Lung (tissue), 12 donors: ENCODE results near the gene NUP88. TPM values are rescaled to one million over a fixed set of nuclear protein-coding genes. Genes with fewer than 3 reads are reported as not detected.
"Not testable (repeated sequence)": the region's sequence is repeated elsewhere in the genome, so short reads cannot be mapped to it uniquely, and the experiment has no call there.

Source experiments
- ATAC-seq: fragments of 200-7000 bp; cut with Tn5 transposase; one replicate; pipeline ENCODE4 v1.9.1; 2020; ENCODE audit warnings: moderate number of reproducible peaks; ENCODE audit not compliant: insufficient read depth, low FRiP score
- DNase-seq, 3 donors: peaks; one replicate each; pipeline ENCODE4 v3.0.0-alpha.2; 2013 to 2017
- H3K27ac ChIP-seq, 2 donors: one replicate each; pipeline ENCODE4 v1.5.1; 2013; ENCODE audit warnings: mild to moderate bottlenecking in 2 of 2, moderate library complexity in 2 of 2, control low read depth in 1 of 2, inconsistent platforms in 1 of 2, low read depth in 1 of 2, low read length in 1 of 2
- H3K27me3 ChIP-seq, 3 donors: one replicate each; pipeline ENCODE4 v1.5.1; 2013; ENCODE audit warnings: low read length in 2 of 3; ENCODE audit not compliant: control insufficient read depth in 3 of 3, insufficient read depth in 3 of 3
- H3K36me3 ChIP-seq, 4 donors: one replicate each; pipeline ENCODE4 v1.5.1; 2013; ENCODE audit warnings: low read length in 4 of 4, mild to moderate bottlenecking in 1 of 4, moderate library complexity in 1 of 4; ENCODE audit not compliant: control insufficient read depth in 4 of 4, insufficient read depth in 4 of 4
- H3K4me1 ChIP-seq, 5 donors: one replicate each; pipeline ENCODE4 v1.5.1; 2013; ENCODE audit warnings: low read length in 5 of 5, mild to moderate bottlenecking in 2 of 5, moderate library complexity in 1 of 5; ENCODE audit not compliant: control insufficient read depth in 5 of 5, insufficient read depth in 5 of 5
- H3K4me3 ChIP-seq: one replicate; pipeline ENCODE4 v1.5.1; 2013; ENCODE audit warnings: mild to moderate bottlenecking, control low read depth, moderate library complexity
- H3K9ac ChIP-seq, 2 donors: one replicate each; pipeline ENCODE4 v1.5.1; 2013; ENCODE audit warnings: low read length in 2 of 2, control low read depth in 1 of 2; ENCODE audit not compliant: insufficient read depth in 1 of 2
- H3K9me3 ChIP-seq, 4 donors: one replicate each; pipeline ENCODE4 v1.5.1; 2013; ENCODE audit warnings: low read length in 3 of 4, mild to moderate bottlenecking in 1 of 4, moderate library complexity in 1 of 4; ENCODE audit not compliant: control insufficient read depth in 4 of 4, insufficient read depth in 3 of 4
- WGBS, 2 donors: extraction: QIAGEN DNeasy Blood & Tissue Kit; methylation state at CpG; one replicate each; pipeline ENCODE4 v1.1.7; 2013; 5-methylcytosine and 5-hydroxymethylcytosine counted together
- polyA plus RNA-seq, 2 donors: library from polyadenylated mRNA; stranded (reverse); fragments of 200-250 nt; gene quantifications; one replicate each; pipeline ENCODE4 v1.2.1, GENCODE V29; 2013
- total RNA-seq, 2 donors: library from RNA; depleted of rRNA in 1 of 2; stranded (reverse); fragments of >200 nt in 1 of 2; gene quantifications; one replicate each; pipeline ENCODE4 v1.2.1, GENCODE V29; 2014 to 2021
- TF ChIP-seq, protein P1 (sequence below): IDR thresholded peaks from 2 replicates; pipeline ENCODE4 v1.5.1; 2012; ENCODE audit warnings: mild to moderate bottlenecking; ENCODE audit errors: control extremely low read depth, extremely low read depth
- donor health status: control.
- donor health status: control.
- donor health status: Bipolar disorder and iron deficiency.
- donor health status: healthy.
- donor health status: DM: yes; HTN: yes; CAD: no.

NUP88 gene
- total and polyA plus RNA-seq, 4 donors: 30.0 to 76.4 (median 54.8) TPM

DNA sequence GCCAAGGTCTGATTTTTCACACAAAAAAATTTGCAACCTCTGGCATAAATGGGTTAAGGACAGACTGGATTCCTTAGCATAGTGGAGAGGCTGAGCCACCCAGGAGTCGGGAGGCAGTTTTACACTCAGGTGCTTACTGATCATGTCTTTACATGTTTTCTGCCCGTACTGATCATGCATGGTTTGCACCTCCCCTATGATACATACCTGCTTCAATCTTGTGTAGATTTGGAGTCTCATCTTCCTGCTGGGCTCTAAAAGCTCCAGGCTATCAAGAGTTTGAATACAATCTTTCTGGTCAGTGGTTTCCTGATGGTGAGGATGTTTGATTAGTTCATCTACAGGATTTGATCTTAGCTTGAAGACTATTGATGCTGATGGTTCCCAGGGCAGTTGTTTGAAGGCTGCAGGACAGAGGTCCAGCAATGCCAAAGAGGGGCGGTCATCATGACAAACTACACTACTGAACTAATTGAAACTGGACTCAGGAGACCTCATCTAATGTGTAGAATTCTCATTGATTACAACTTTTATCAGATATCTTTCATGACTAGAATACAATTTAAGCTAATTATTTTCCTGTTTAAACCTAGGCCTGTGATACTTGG, 12.6 kb upstream of the NUP88 start:
- peaks cover 0 to 2% (median 0%) of the 10 kb centered on the region in 5 donors for H3K4me1 ChIP-seq
- H3K27me3 ChIP-seq: no peaks in the 10 kb centered on the region
- TF ChIP-seq, protein P1, sequence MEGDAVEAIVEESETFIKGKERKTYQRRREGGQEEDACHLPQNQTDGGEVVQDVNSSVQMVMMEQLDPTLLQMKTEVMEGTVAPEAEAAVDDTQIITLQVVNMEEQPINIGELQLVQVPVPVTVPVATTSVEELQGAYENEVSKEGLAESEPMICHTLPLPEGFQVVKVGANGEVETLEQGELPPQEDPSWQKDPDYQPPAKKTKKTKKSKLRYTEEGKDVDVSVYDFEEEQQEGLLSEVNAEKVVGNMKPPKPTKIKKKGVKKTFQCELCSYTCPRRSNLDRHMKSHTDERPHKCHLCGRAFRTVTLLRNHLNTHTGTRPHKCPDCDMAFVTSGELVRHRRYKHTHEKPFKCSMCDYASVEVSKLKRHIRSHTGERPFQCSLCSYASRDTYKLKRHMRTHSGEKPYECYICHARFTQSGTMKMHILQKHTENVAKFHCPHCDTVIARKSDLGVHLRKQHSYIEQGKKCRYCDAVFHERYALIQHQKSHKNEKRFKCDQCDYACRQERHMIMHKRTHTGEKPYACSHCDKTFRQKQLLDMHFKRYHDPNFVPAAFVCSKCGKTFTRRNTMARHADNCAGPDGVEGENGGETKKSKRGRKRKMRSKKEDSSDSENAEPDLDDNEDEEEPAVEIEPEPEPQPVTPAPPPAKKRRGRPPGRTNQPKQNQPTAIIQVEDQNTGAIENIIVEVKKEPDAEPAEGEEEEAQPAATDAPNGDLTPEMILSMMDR: no peak
- no peak overlapping the region for H3K9ac ChIP-seq
- ATAC-seq (no peak), DNase-seq (no peak)
- peaks cover 0 to 3% (median 0%) of the 10 kb centered on the region in 4 donors for H3K9me3 ChIP-seq
- 74 to 87% methylated on average over 3 of the region's 3 CpGs for WGBS, 2 donors
- no peak overlapping the region for H3K27ac ChIP-seq
- H3K36me3 ChIP-seq: peaks cover 42 to 59% (median 48%) of the 10 kb centered on the region in 4 donors
- no peak overlapping the region for H3K4me3 ChIP-seq

DNA sequence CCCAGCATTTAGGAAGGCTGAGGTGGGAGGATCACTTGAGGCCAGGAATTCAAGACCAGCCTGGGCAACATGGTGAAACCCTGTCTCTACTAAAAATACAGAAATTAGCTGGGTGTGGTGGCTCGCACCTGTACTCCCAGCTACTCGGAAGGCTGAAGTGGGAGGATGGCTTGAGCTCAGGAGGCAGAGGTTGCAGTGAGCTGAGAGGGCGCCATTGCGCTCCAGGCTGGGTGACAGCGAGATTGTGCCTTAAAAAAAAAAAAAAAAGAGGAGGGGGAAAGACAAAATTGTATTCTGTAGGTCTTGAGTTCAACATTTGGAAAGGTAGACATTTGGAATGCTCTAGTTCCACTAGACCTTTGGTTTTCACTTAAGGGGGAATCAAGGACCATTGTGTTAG, 11.8 kb upstream of the NUP88 start:
- not testable (repeated sequence) for H3K4me3 ChIP-seq, DNase-seq, H3K27me3 ChIP-seq, H3K9ac ChIP-seq, ATAC-seq, H3K4me1 ChIP-seq, H3K9me3 ChIP-seq
- H3K36me3 ChIP-seq: peaks cover 43 to 57% (median 48%) of the 10 kb centered on the region in 4 donors
- H3K27ac ChIP-seq: peak overlapping the region in 1 of 2 donors; percentile 68
- WGBS, 2 donors: 84 to 90% methylated on average over 5 of the region's 5 CpGs

DNA sequence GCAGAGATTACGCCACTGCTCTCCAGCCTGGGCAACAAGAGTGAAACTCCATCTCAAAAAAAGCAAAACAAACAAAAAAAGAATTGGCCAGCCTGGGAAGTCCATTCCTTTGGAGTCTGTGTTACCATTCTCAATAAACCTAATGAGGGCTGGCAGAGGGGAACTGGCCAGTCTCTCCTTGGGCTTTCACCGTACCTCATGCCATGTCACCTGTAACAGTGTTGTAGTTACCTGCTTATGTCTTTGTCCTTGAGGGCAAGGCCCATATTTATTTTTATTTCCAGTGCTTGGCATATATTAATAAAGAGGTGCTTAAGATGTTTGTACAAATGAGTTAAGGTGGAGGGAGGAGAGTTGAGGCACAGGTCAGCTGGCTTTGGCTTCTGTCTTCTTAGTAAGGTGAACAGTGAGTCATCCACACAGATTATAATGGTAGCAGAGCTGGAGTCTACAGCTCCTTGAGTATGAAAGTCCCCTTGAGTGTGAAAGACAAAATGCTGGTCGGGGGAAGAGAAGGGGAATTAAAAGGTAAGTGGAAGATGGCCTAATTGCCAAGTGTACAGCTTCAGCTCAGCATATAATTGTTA, 11.0 kb upstream of the NUP88 start:
- TF ChIP-seq, protein P1: no peak
- Histone ChIP-seq H3K36me3 (peaks cover 48 to 56% (median 53%) of the 10 kb centered on the region in 4 donors), H3K9me3 (peaks cover 0 to 3% (median 0%) of the 10 kb centered on the region in 4 donors), H3K27me3 (no peaks in the 10 kb centered on the region), H3K9ac (no peak overlapping the region), H3K4me1 (peaks cover 0 to 2% (median 0%) of the 10 kb centered on the region in 5 donors), H3K4me3 (no peak overlapping the region), H3K27ac (peak overlapping the region in 1 of 2 donors; percentile 68)
- WGBS, 2 donors: 67 to 88% methylated on average over 3 of the region's 3 CpGs
- peak; percentile 55 for ATAC-seq
- no peak for DNase-seq

DNA sequence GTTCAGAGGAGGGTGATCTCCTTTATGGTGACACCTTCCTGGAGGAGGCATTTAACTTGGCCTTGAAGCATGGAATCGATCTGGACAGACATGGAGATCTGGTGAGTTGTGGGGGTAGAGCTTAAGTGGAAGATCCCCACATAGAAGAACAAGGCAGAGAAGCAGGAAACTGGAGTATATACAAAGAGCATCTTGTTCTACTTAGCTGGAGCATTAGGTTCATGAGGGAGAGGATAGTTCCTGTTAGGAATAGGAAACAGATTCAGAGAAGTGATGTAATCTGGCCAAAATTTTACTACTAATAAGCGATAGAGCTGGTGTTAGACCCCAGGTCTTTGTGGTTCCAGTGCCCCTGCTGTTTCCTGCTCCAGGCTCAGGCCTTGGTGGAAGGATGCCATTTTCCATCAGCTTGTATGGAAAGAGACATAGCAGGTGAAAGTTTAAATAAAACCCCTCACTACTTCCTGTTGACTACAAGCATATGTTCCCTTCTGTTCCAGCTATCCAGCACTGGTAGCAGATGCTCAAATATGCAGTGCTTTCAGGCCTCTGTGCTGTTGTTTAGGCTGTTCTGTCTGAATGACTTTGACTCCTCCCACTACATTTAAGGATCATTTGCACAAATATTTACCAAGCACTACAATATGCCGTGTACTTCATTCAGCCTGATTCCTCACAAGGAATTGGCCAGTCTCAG, 9.9 kb upstream of the NUP88 start:
- no peak overlapping the region for H3K27ac ChIP-seq
- DNase-seq (no peak), ATAC-seq (no peak)
- TF ChIP-seq, protein P1: no peak
- 63 to 66% methylated on average over 3 of the region's 3 CpGs for WGBS, 2 donors
- H3K4me3 ChIP-seq: no peak overlapping the region
- H3K36me3 ChIP-seq: peaks cover 46 to 55% (median 52%) of the 10 kb centered on the region in 4 donors
- no peak overlapping the region for H3K9ac ChIP-seq
- H3K27me3 ChIP-seq: no peaks in the 10 kb centered on the region
- peaks cover 0 to 3% (median 0%) of the 10 kb centered on the region in 4 donors for H3K9me3 ChIP-seq
- no peaks in the 10 kb centered on the region for H3K4me1 ChIP-seq
